MG63 (cell line): ENCODE results near the gene DYNC1H1. TPM values are rescaled to one million over a fixed set of nuclear protein-coding genes. Genes with fewer than 3 reads are reported as not detected.
A peak's percentile ranks its signal among the peaks of the same experiment; 100 is the strongest.

ENCODE experiments used
- DNase-seq: peaks from one replicate; pipeline ENCODE4 v3.0.0-alpha.2; 2020
- H3K27me3 ChIP-seq: fragments of 250-450 bp; sonication (Bioruptor Pico); 2 replicates; pipeline ENCODE4 v1.5.1; 2020; ENCODE audit warnings: mild to moderate bottlenecking, moderate library complexity
- H3K36me3 ChIP-seq: fragments of 250-450 bp; sonication (Bioruptor Pico); 2 replicates; pipeline ENCODE4 v1.5.1; 2020; ENCODE audit warnings: mild to moderate bottlenecking, moderate library complexity
- H3K4me3 ChIP-seq: fragments of 250-450 bp; sonication (Bioruptor Pico); 2 replicates; pipeline ENCODE4 v1.5.1; 2020; ENCODE audit warnings: mild to moderate bottlenecking, moderate library complexity
- H3K9me3 ChIP-seq: fragments of 250-450 bp; sonication (Bioruptor Pico); 2 replicates; pipeline ENCODE4 v1.5.1; 2020; ENCODE audit warnings: mild to moderate bottlenecking, moderate library complexity
- total RNA-seq: library from RNA; depleted of rRNA; stranded (reverse); fragments of >200 nt; shearing (Covaris generic); gene quantifications from 2 replicates; pipeline ENCODE4 v1.2.3, GENCODE V29; 2014; ENCODE audit warnings: low replicate concordance; rRNA removed

Gene DYNC1H1
- total RNA-seq, 1 experiment from 2014 or later = 108 TPM

- no peaks in the 10 kb centered on the region for H3K36me3 ChIP-seq
- DNase-seq = no peak
- no peak overlapping the region for H3K4me3 ChIP-seq
- no peaks in the 10 kb centered on the region for H3K27me3 ChIP-seq
- H3K9me3 ChIP-seq = no peaks in the 10 kb centered on the region
Observed at GRCh38 chr14:102095871-102096568, 131.6 kb downstream of the DYNC1H1 start.

- Histone ChIP-seq H3K4me3 (no peak overlapping the region), H3K36me3 (no peaks in the 10 kb centered on the region)
Observed at GRCh38 chr14:102096569-102097188, 132.3 kb downstream of the DYNC1H1 start.

GRCh38 chr14:102097441-102098135 is 133.2 kb downstream of the DYNC1H1 start:
- Histone ChIP-seq H3K4me3 (no peak overlapping the region), H3K36me3 (no peaks in the 10 kb centered on the region), H3K9me3 (no peaks in the 10 kb centered on the region), H3K27me3 (no peaks in the 10 kb centered on the region)
- no peak for DNase-seq

More at GRCh38 chr14:102096569-102097188, 132.3 kb downstream of the DYNC1H1 start:
- H3K27me3 ChIP-seq = no peaks in the 10 kb centered on the region
- peak; percentile 50 for DNase-seq
- no peaks in the 10 kb centered on the region for H3K9me3 ChIP-seq

- DNase-seq = no peak
- Histone ChIP-seq H3K4me3 (no peak overlapping the region), H3K27me3 (no peaks in the 10 kb centered on the region), H3K9me3 (no peaks in the 10 kb centered on the region), H3K36me3 (no peaks in the 10 kb centered on the region)
Observed at GRCh38 chr14:102103062-102103695, 138.8 kb downstream of the DYNC1H1 start.

- Histone ChIP-seq H3K36me3 (no peaks in the 10 kb centered on the region), H3K9me3 (no peaks in the 10 kb centered on the region), H3K4me3 (no peak overlapping the region), H3K27me3 (no peaks in the 10 kb centered on the region)
- DNase-seq = no peak
Observed at GRCh38 chr14:102105369-102105768, 141.0 kb downstream of the DYNC1H1 start.

Other genes with a start within 250 kb of the DYNC1H1 start
- gene PPP2R5C, start 202.9 kb upstream of the DYNC1H1 start, total RNA-seq = 53.3 and 72.1 TPM in 2 replicates
- 158 and 180 TPM in 2 replicates for gene HSP90AA1, start 122.5 kb downstream of the DYNC1H1 start, total RNA-seq
- gene WDR20, start 175.3 kb downstream of the DYNC1H1 start, total RNA-seq = 11.2 and 11.8 TPM in 2 replicates